Measurements from ENCODE around the gene PDF.

PDF gene

GRCh38 chr16:69319381-69319780, 11.0 kb downstream of the PDF start:
- H3K4me3 ChIP-seq (ENCODE audit: low read depth, low read length) = no peak overlapping the region
- no peak for DNase-seq (ENCODE audit: low read depth)
- TF ChIP-seq CTCF (IDR thresholded peaks at IDR 0.05; ENCODE audit: control insufficient read depth, extremely low read depth, insufficient read depth) = no peak

GRCh38 chr16:69318911-69319289, 11.5 kb downstream of the PDF start:
- no peak for DNase-seq (ENCODE audit: low read depth)
- no peak overlapping the region for H3K4me3 ChIP-seq (ENCODE audit: low read depth, low read length)
- TF ChIP-seq CTCF (IDR thresholded peaks at IDR 0.05; ENCODE audit: control insufficient read depth, extremely low read depth, insufficient read depth) = no peak

- H3K4me3 ChIP-seq (ENCODE audit: low read depth, low read length) = no peak overlapping the region
- TF ChIP-seq CTCF (IDR thresholded peaks at IDR 0.05; ENCODE audit: control insufficient read depth, extremely low read depth, insufficient read depth) = no peak
- DNase-seq (ENCODE audit: low read depth) = no peak
These were observed 12.0 kb downstream of the PDF start for GRCh38 chr16:69318177-69318910.

- no peak for DNase-seq (ENCODE audit: low read depth)
- no peak overlapping the region for H3K4me3 ChIP-seq (ENCODE audit: low read depth, low read length)
- TF ChIP-seq CTCF (IDR thresholded peaks at IDR 0.05; ENCODE audit: control insufficient read depth, extremely low read depth, insufficient read depth) = no peak
These were observed 13.8 kb downstream of the PDF start for GRCh38 chr16:69316595-69317034.

GRCh38 chr16:69315486-69316311, 14.7 kb downstream of the PDF start:
- no peak for TF ChIP-seq CTCF (IDR thresholded peaks at IDR 0.05; ENCODE audit: control insufficient read depth, extremely low read depth, insufficient read depth)
- DNase-seq (ENCODE audit: low read depth) = no peak
- H3K4me3 ChIP-seq (ENCODE audit: low read depth, low read length) = no peak overlapping the region

GRCh38 chr16:69314534-69314933, 15.9 kb downstream of the PDF start:
- no peak for DNase-seq (ENCODE audit: low read depth)
- TF ChIP-seq CTCF (IDR thresholded peaks at IDR 0.05; ENCODE audit: control insufficient read depth, extremely low read depth, insufficient read depth) = no peak
- H3K4me3 ChIP-seq (ENCODE audit: low read depth, low read length) = no peak overlapping the region

All from LNCaP clone FGC (cell line).